VCaP (cell line): Measurements from ENCODE around the gene FAM20C.

Source experiments
- H3K27ac ChIP-seq: fragments of 450-650 bp; 2 replicates; pipeline ENCODE4 v1.5.1; 2017
- CTCF ChIP-seq: fragments of 450-650 bp; conservative IDR thresholded peaks from 2 replicates; pipeline ENCODE4 v1.5.1; 2017; ENCODE audit warnings: mild to moderate bottlenecking, moderate library complexity

The FAM20C gene

GRCh38 chr7:277228-277627 lies 84.9 kb downstream of the FAM20C start:
- no peak overlapping the region for H3K27ac ChIP-seq
- no peak for TF ChIP-seq CTCF

- no peak overlapping the region for H3K27ac ChIP-seq
- TF ChIP-seq CTCF, result no peak
Observed at GRCh38 chr7:278081-278480, 85.7 kb downstream of the FAM20C start.

- no peak for TF ChIP-seq CTCF
- no peak overlapping the region for H3K27ac ChIP-seq
Observed at GRCh38 chr7:279821-280220, 87.5 kb downstream of the FAM20C start.

GRCh38 chr7:280461-280860 lies 88.1 kb downstream of the FAM20C start:
- no peak for TF ChIP-seq CTCF
- no peak overlapping the region for H3K27ac ChIP-seq

GRCh38 chr7:281637-282036 lies 89.3 kb downstream of the FAM20C start:
- TF ChIP-seq CTCF, result no peak
- H3K27ac ChIP-seq, result no peak overlapping the region

GRCh38 chr7:282621-283020 lies 90.2 kb downstream of the FAM20C start:
- TF ChIP-seq CTCF, result no peak
- H3K27ac ChIP-seq, result no peak overlapping the region

GRCh38 chr7:284762-285722 lies 92.7 kb downstream of the FAM20C start:
- no peak overlapping the region for H3K27ac ChIP-seq
- TF ChIP-seq CTCF, result no peak
